ENCODE data around the gene SGK1. TPM values are rescaled to one million over a fixed set of nuclear protein-coding genes. Genes with fewer than 3 reads are reported as not detected.

SGK1 gene
- total RNA-seq, 1 experiment from 2014 or later, result 2.4 TPM

DNA sequence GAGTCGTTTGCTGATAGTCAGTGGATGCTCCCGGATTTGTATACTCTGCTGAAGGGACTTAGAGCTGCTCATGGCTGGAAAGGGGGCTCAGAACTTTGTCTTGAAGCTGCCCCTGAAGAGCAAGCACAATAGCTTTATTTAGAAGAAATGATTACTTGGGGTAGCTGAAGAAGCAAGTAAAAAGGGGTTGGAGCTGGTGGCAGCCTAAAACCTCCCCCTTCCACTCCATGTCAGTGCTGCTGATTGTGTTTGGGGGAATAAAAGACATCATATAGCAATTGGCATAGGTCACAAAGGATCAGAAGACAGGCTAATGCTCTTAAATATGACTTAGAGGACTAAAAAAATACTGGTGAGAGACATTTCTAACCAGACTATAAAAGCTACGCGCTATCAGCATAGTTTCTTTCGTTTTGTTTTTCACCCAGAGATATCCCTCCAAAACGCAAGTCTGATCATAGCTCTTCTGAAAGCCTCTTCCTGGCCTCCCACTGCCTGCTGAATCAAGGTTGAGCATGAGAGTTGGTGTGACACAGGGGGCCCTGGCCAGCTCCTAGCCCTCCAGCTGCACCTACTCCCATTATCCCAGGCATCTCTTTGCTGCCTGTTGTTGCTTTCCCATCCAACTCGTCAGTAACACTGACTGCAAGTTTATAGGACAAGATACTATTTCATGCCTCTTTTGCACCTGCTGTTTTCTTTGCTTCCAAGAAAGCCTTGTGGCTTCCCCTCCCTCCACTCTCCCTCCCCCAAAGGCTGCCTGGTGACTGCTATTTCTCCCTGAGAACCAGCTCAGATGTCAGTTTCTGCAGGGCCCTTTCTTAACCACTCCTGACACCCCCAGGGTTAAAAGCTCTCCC is 33.9 kb upstream of the SGK1 start:
- H3K27ac ChIP-seq (ENCODE audit: low read length), result no peak overlapping the region
- no peaks in the 10 kb centered on the region for H3K79me2 ChIP-seq (ENCODE audit: low read length)
- no peaks in the 10 kb centered on the region for H3K36me3 ChIP-seq (ENCODE audit: insufficient read depth, low read length)
- H3K4me1 ChIP-seq (ENCODE audit: low read length), result no peaks in the 10 kb centered on the region
- no peaks in the 10 kb centered on the region for H4K20me1 ChIP-seq (ENCODE audit: insufficient read depth, low read depth, low read length)
- no peak overlapping the region for H3K4me3 ChIP-seq (ENCODE audit: low read length)
- no peaks in the 10 kb centered on the region for H3K9me2 ChIP-seq (replicated peaks; ENCODE audit: insufficient read depth, low read length)
- no peak overlapping the region for H3K4me2 ChIP-seq (ENCODE audit: low read depth, low read length, poor library complexity, severe bottlenecking)
- no peaks in the 10 kb centered on the region for H3K9me3 ChIP-seq (ENCODE audit: low read length)
- H3K27me3 ChIP-seq (ENCODE audit: low read length), result no peaks in the 10 kb centered on the region
- no peak overlapping the region for H2AFZ ChIP-seq (ENCODE audit: low read length)
- no peak for DNase-seq
- H3K9ac ChIP-seq (ENCODE audit: low read length), result no peak overlapping the region

DNA sequence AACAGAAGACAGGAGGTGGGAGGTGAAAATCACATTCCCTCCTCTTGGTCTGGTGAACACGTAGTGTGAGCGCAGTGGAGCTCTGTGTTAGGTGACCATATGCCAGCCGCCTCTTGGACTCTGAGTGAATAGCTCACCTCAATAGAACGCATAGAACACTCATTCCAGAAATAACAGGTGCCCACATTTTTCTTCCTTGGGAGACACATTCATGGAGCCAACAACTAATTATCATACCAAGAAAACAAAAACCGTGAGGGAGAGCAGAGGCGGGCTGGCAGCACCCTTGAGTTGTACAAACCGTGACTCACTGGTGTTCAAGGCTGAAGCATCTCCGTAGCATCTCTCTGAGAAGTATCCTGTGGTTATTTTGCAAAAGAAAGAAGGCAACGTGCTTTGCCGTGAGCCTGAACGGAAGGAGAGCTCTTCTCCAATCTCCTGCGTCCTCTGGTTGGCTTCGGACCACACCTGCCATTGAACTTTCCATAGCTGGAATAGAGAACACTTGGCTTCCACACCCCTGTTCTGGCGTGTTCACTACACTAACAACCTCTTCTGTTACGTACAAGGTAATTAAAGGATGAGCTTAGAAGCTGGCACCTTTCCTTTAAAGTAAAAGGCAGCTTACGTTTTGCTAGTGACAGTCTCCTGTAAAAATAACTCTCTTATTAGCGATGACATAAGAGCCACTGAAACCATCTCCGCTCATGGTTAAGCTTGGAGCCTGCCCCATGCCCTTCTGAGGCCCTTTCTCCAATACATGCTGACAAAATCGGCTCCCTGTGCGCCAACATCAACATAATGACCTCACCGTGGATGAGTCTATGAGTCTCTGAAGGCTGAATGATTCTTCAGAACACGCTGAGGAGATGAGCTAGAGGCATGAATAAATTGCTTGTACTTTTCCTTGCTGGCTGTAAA is 30.2 kb upstream of the SGK1 start:
- no peak overlapping the region for H2AFZ ChIP-seq (ENCODE audit: low read length)
- H3K9me2 ChIP-seq (replicated peaks; ENCODE audit: insufficient read depth, low read length), result no peaks in the 10 kb centered on the region
- H3K4me2 ChIP-seq (ENCODE audit: low read depth, low read length, poor library complexity, severe bottlenecking), result no peak overlapping the region
- no peak overlapping the region for H3K4me3 ChIP-seq (ENCODE audit: low read length)
- H3K36me3 ChIP-seq (ENCODE audit: insufficient read depth, low read length), result no peaks in the 10 kb centered on the region
- H3K79me2 ChIP-seq (ENCODE audit: low read length), result no peaks in the 10 kb centered on the region
- no peak for DNase-seq
- no peaks in the 10 kb centered on the region for H4K20me1 ChIP-seq (ENCODE audit: insufficient read depth, low read depth, low read length)
- H3K9ac ChIP-seq (ENCODE audit: low read length), result no peak overlapping the region
- no peaks in the 10 kb centered on the region for H3K9me3 ChIP-seq (ENCODE audit: low read length)
- H3K4me1 ChIP-seq (ENCODE audit: low read length), result no peaks in the 10 kb centered on the region
- H3K27ac ChIP-seq (ENCODE audit: low read length), result no peak overlapping the region
- no peaks in the 10 kb centered on the region for H3K27me3 ChIP-seq (ENCODE audit: low read length)

DNA sequence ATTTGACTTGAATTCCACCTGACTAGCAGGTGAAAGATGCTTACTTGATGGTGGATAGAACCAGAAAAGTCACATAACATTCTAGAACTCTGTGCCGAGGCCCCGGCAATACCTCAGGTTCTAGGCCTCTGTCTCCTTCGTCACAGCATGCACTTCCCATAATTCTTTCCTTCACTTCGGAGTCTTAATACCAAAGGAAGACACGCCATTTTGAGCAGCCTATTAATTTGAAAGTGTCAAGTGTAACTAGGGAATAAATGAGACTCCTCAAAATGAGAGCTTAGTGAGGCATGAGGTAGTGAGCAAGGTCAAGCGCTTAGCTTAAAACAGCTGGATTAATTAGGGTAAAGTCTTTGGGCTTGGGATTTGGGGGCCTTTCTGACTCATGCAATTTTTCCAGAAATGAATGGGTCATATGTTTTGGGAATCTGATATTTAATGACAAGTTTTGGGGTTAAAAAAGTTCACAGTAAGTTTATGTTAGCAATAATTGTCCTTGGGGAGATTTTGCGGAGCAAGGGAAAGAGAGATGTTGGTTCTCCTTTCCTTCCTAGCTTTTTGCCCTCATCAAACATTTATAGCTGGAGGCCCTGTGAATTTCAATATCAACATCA is 29.1 kb upstream of the SGK1 start:
- Histone ChIP-seq H3K4me3 (ENCODE audit: low read length) (no peak overlapping the region), H3K27me3 (ENCODE audit: low read length) (no peaks in the 10 kb centered on the region), H3K9me3 (ENCODE audit: low read length) (no peaks in the 10 kb centered on the region), H4K20me1 (ENCODE audit: insufficient read depth, low read depth, low read length) (no peaks in the 10 kb centered on the region), H3K36me3 (ENCODE audit: insufficient read depth, low read length) (no peaks in the 10 kb centered on the region), H3K4me2 (ENCODE audit: low read depth, low read length, poor library complexity, severe bottlenecking) (no peak overlapping the region), H2AFZ (ENCODE audit: low read length) (no peak overlapping the region), H3K79me2 (ENCODE audit: low read length) (no peaks in the 10 kb centered on the region), H3K9me2 (replicated peaks; ENCODE audit: insufficient read depth, low read length) (no peaks in the 10 kb centered on the region), H3K4me1 (ENCODE audit: low read length) (no peaks in the 10 kb centered on the region), H3K27ac (ENCODE audit: low read length) (no peak overlapping the region), H3K9ac (ENCODE audit: low read length) (no peak overlapping the region)
- no peak for DNase-seq

DNA sequence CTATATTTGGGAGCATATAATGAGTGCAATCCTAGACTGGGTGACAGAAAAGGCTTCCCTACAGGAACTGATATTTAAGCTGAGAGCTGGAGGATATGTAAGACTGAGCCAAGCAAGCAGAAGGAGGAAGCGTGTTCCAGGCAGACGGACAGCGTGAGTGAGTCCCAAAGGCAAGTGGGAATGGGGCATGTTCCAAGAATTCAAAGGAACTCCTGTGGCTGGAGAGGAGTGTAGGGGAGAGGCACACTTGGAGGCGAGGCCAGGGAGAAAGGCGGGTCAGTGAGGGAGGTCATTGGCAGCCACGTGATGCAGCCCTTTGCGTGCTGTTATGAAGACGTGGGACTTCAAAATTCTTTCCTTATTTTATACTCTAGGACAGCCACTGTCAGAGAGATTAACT is 27.9 kb upstream of the SGK1 start:
- Histone ChIP-seq H3K27me3 (ENCODE audit: low read length) (no peaks in the 10 kb centered on the region), H3K36me3 (ENCODE audit: insufficient read depth, low read length) (no peaks in the 10 kb centered on the region), H4K20me1 (ENCODE audit: insufficient read depth, low read depth, low read length) (no peaks in the 10 kb centered on the region), H3K4me2 (ENCODE audit: low read depth, low read length, poor library complexity, severe bottlenecking) (no peak overlapping the region), H3K79me2 (ENCODE audit: low read length) (no peaks in the 10 kb centered on the region), H2AFZ (ENCODE audit: low read length) (no peak overlapping the region), H3K9ac (ENCODE audit: low read length) (no peak overlapping the region), H3K9me2 (replicated peaks; ENCODE audit: insufficient read depth, low read length) (no peaks in the 10 kb centered on the region), H3K4me3 (ENCODE audit: low read length) (no peak overlapping the region), H3K27ac (ENCODE audit: low read length) (no peak overlapping the region), H3K4me1 (ENCODE audit: low read length) (no peaks in the 10 kb centered on the region), H3K9me3 (ENCODE audit: low read length) (no peaks in the 10 kb centered on the region)
- no peak for DNase-seq

DNA sequence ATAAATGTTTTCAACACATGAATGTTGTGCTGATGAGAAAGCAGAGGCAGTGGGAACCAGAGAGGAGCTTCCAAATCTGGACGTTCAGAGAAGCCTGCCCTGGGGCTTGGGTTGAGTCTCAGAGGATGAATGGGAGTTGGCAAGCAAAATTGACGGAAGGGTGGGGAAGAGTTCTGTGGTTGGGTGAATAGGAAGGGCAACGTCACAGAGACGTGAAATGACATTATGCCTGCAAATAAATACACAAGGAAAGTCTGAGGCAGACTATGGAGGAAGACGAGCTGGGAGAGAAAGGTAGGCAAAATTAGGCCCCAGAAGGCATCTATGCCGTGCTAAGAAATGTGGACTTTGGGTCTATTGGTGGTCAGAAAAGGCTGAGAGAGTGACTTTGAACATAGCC is 25.2 kb upstream of the SGK1 start:
- H3K4me2 ChIP-seq (ENCODE audit: low read depth, low read length, poor library complexity, severe bottlenecking), result no peak overlapping the region
- H3K9me3 ChIP-seq (ENCODE audit: low read length), result no peaks in the 10 kb centered on the region
- H3K36me3 ChIP-seq (ENCODE audit: insufficient read depth, low read length), result no peaks in the 10 kb centered on the region
- H3K9me2 ChIP-seq (replicated peaks; ENCODE audit: insufficient read depth, low read length), result no peaks in the 10 kb centered on the region
- H2AFZ ChIP-seq (ENCODE audit: low read length), result no peak overlapping the region
- H3K4me3 ChIP-seq (ENCODE audit: low read length), result no peak overlapping the region
- no peaks in the 10 kb centered on the region for H3K4me1 ChIP-seq (ENCODE audit: low read length)
- H3K27ac ChIP-seq (ENCODE audit: low read length), result no peak overlapping the region
- H3K9ac ChIP-seq (ENCODE audit: low read length), result no peak overlapping the region
- H3K79me2 ChIP-seq (ENCODE audit: low read length), result no peaks in the 10 kb centered on the region
- H3K27me3 ChIP-seq (ENCODE audit: low read length), result no peaks in the 10 kb centered on the region
- no peaks in the 10 kb centered on the region for H4K20me1 ChIP-seq (ENCODE audit: insufficient read depth, low read depth, low read length)
- DNase-seq, result no peak

GRCh38 chr6:134341999-134342567 is 24.2 kb upstream of the SGK1 start:
- H3K9me3 ChIP-seq (ENCODE audit: low read length), result no peaks in the 10 kb centered on the region
- no peaks in the 10 kb centered on the region for H3K4me1 ChIP-seq (ENCODE audit: low read length)
- H3K9me2 ChIP-seq (replicated peaks; ENCODE audit: insufficient read depth, low read length), result no peaks in the 10 kb centered on the region
- no peak for DNase-seq
- H3K4me3 ChIP-seq (ENCODE audit: low read length), result no peak overlapping the region
- H3K27me3 ChIP-seq (ENCODE audit: low read length), result no peaks in the 10 kb centered on the region
- no peak overlapping the region for H3K4me2 ChIP-seq (ENCODE audit: low read depth, low read length, poor library complexity, severe bottlenecking)
- no peaks in the 10 kb centered on the region for H3K36me3 ChIP-seq (ENCODE audit: insufficient read depth, low read length)
- no peaks in the 10 kb centered on the region for H4K20me1 ChIP-seq (ENCODE audit: insufficient read depth, low read depth, low read length)
- no peak overlapping the region for H2AFZ ChIP-seq (ENCODE audit: low read length)
- H3K27ac ChIP-seq (ENCODE audit: low read length), result no peak overlapping the region
- no peaks in the 10 kb centered on the region for H3K79me2 ChIP-seq (ENCODE audit: low read length)
- H3K9ac ChIP-seq (ENCODE audit: low read length), result no peak overlapping the region

DNA sequence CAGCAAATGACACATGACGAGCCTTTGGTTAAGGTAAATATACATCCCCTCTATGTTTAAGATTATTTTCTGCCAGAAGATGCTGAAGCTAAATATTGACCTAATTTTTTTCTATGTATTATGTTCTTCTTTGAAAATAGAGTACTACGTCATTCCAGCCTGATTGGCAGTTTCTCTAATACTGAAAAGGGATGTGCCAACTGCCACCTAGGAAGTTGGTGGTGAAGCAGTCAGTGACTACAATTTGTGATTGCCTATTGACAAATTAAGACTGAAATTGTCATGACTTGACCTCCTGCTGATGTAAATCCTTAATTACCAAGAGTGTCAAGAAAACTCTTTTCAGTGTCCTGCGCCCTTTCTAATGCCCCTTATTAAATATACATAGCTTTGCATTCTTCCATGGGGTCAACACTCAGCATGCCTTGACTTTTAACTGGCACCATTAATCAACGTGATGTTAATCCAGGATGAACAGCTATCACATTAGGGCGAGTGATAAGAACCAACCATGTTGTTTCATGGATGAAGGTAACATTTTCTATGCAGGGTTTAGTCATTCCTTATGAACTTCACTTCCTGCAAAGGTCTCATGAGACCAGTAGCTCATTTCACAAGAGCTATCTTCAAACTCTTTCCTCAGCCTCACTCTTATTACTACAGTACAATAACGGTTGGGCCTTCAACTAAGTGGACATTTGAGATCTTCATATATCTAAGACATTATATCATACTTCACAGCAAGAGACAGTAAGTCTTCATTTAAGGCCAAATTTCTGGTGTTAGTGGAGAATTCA is 22.5 kb upstream of the SGK1 start:
- Histone ChIP-seq H3K4me3 (ENCODE audit: low read length) (no peak overlapping the region), H3K9ac (ENCODE audit: low read length) (no peak overlapping the region), H3K27me3 (ENCODE audit: low read length) (no peaks in the 10 kb centered on the region), H2AFZ (ENCODE audit: low read length) (no peak overlapping the region), H3K4me2 (ENCODE audit: low read depth, low read length, poor library complexity, severe bottlenecking) (no peak overlapping the region), H3K79me2 (ENCODE audit: low read length) (no peaks in the 10 kb centered on the region), H3K9me2 (replicated peaks; ENCODE audit: insufficient read depth, low read length) (no peaks in the 10 kb centered on the region), H3K27ac (ENCODE audit: low read length) (no peak overlapping the region), H3K36me3 (ENCODE audit: insufficient read depth, low read length) (no peaks in the 10 kb centered on the region), H4K20me1 (ENCODE audit: insufficient read depth, low read depth, low read length) (no peaks in the 10 kb centered on the region), H3K4me1 (ENCODE audit: low read length) (no peaks in the 10 kb centered on the region), H3K9me3 (ENCODE audit: low read length) (no peaks in the 10 kb centered on the region)
- DNase-seq, result no peak

Data from Karpas-422 (cell line).